RWPE1 (cell line): Measurements from ENCODE around the gene DSCAM.

Experiments used
- CTCF ChIA-PET: fragments of 350-600 bp; sonication (Branson Sonifier 250); formaldehyde crosslinking; extraction: SDS; loops from one replicate; lab custom pipeline; 2021; lab: Yijun Ruan, JAX
- POLR2A ChIA-PET: fragments of 400-600 bp; formaldehyde crosslinking; extraction: SDS; loops from one replicate; lab custom pipeline; 2020; ENCODE audit warnings: antibody characterized with exemption; ENCODE audit not compliant: low non-redundant PET; lab: Yijun Ruan, JAX
- DNase-seq: peaks from one replicate; pipeline ENCODE4 v3.0.0; 2012; ENCODE audit warnings: low spot score
- H3K27ac ChIP-seq: fragments of 450-650 bp; 2 replicates; pipeline ENCODE4 v1.5.1; 2017
- CTCF ChIP-seq: fragments of 450-650 bp; conservative IDR thresholded peaks from 2 replicates; pipeline ENCODE4 v1.5.1; 2017; ENCODE audit warnings: low read depth, mild to moderate bottlenecking

Gene DSCAM

DNA sequence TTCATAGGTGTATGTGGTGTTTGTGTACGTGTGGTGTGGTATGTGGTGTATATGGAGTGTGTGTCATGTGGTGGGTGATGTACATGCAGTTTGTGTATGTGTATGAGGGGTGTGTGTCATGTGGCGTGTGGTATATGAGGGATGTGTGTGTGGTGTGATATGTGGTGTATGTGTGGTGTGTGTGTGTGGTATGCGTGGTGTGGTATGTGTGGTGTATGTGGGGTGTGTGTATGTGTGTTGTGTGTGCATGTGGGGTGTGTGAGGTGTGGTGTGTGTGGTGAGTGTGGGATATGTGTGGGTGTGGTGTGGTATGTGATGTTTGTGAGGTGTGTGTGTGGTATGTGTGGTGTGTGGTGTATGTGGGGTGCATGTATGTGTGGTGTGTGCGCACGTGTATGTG is 707.3 kb downstream of the DSCAM start:
- ChIA-PET CTCF (no interaction called here), POLR2A (no interaction called here)
- no peak for TF ChIP-seq CTCF
- no peak for DNase-seq
- H3K27ac ChIP-seq: no peak overlapping the region

DNA sequence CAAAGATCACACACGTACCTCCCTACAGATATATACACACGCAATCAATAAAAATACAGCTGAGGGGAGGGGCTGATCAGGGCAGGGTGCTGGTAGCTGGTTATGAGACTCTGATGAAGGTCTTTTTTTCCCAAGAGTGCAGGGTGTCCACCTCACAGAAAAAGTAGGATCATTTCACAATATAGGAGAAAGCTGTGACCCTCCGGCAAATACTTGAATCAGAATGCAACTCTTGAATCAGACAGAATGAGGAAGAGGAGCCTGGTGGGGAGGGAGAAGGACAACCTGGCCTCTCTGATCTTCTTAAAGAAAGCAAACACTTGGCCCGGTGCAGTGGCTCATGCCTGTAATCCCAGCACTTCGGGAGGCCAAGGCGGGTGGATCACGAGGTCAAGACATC is 710.4 kb downstream of the DSCAM start:
- TF ChIP-seq CTCF: no peak
- ChIA-PET CTCF (no interaction called here), POLR2A (no interaction called here)
- H3K27ac ChIP-seq: no peak overlapping the region
- no peak for DNase-seq

DNA sequence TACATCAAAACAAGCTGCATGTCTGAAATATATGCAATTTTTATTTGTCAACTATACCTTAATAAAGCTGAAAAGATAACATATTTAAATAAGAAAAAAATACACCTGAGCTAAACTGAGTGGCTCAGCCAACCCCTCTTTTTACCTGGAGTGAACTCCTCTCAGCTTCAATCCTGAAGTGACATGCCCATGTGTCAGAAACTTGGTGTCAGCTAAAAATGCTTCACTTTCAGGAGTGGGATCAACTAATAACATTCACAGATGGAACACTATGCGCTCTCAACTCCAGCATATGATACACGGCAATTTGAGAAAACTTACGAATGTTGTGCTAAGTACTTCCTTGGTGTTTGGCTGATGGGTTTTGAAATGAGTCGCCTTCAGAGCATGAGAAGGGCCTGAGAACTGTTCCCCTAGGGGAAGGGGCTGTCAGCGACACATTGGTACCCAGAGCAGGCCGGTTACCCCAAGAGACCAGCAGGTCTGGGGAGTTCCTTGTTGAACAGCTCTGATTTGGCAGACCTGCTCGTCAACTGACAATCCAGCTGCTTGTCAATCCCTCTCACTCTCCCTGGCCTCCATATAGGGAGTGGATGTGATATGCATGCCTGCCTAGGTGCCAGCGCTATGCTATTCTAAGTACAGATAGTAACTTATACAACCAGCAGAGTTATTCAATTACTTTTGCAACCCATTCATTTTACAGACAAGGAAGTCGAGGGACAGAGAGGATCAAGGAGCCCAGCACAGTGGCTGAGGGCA is 712.0 kb downstream of the DSCAM start:
- TF ChIP-seq CTCF: no peak
- POLR2A ChIA-PET: no interaction called here
- no peak for DNase-seq
- no peak overlapping the region for H3K27ac ChIP-seq
- CTCF ChIA-PET: no interaction called here

DNA sequence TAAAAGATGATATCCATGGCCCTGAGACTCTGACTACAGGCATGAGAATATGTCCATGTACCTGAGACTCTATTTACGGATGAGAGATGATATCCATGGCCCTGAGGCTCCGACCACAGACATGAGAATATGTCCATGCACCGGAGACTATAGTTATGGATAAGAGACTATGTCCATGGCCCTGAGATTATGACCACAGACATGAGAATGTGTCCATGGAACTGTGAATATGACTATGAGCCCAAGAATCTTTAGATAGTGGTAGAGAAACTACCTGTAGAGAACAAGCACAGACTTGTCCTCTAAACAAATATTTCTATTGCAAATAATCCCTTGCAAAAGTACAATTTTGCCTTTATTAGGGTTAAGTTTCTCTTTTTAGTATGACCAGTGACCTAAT is 716.5 kb downstream of the DSCAM start:
- ChIA-PET CTCF (no interaction called here), POLR2A (no interaction called here)
- DNase-seq: no peak
- H3K27ac ChIP-seq: no peak overlapping the region
- no peak for TF ChIP-seq CTCF

DNA sequence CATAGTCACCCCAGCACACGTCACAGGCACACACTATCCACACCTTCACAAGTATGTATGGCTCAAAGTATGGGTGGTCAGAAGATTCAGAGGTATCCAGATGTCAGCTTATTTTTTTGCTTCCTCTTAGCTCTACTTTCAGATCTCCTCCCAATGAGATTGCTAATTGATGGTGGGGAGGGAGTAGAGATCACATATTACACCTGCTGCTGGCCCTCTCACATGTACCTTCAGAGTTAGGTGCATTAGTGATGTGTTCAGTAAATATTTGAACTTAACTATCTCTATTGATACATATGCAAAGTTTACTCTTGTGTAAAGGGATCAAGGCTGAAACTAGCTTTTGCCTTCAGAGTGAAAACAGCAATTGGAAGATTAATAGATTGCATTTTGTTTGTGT is 717.1 kb downstream of the DSCAM start:
- ChIA-PET CTCF (no interaction called here), POLR2A (no interaction called here)
- no peak for DNase-seq
- no peak for TF ChIP-seq CTCF
- no peak overlapping the region for H3K27ac ChIP-seq

GRCh38 chr21:40128891-40129290 is 718.1 kb downstream of the DSCAM start:
- no peak for TF ChIP-seq CTCF
- POLR2A ChIA-PET: no interaction called here
- CTCF ChIA-PET: no interaction called here
- H3K27ac ChIP-seq: no peak overlapping the region
- DNase-seq: no peak
